ENCODE measurements around the gene KIF13A. TPM values are rescaled to one million over a fixed set of nuclear protein-coding genes. Genes with fewer than 3 reads are reported as not detected.
A peak's percentile ranks its signal among the peaks of the same experiment; 100 is the strongest.

Gene KIF13A
- total and polyA plus RNA-seq, 9 of the 15 experiments (the other 6 are each of a cell fraction or from before 2014, with no cell fraction given), result 3.6 to 44.3 (median 29.7) TPM

DNA sequence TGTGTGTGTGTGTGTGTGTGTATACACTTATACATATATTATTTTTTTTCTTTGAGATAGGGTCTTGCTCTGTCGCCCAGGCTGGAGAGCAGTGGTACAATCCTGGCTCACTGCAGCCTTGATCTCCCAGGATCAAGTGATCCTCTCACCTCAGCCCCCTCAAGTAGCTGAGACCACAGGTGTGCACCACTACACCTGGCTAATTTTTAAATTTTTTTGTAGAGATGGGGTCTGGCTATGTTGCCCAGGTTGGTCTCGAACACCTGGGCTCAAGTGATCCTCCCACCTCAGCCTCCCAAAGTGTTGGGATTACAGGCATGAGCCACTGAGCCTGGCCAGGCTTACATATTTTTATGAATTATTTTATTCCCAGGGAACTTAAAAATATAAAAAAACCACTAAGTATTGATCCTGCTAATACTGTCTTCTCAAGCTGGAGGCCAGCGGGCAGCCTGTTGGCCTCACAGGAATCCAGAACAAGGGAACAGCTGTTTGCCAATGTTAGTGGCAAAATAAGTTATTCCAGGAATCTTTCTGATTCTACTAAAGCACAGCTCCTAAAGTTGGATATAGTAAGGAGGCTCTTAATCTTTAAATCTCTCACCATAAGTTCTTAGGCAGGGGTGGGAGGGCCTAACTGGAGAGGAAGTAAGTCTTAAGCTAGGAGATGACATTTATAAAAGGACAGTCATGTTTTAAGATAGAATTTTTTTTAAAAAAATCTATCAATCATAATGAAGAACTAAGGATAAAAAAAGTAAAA, 145.2 kb downstream of the KIF13A start (continued):
- TF ChIP-seq, protein P1, sequence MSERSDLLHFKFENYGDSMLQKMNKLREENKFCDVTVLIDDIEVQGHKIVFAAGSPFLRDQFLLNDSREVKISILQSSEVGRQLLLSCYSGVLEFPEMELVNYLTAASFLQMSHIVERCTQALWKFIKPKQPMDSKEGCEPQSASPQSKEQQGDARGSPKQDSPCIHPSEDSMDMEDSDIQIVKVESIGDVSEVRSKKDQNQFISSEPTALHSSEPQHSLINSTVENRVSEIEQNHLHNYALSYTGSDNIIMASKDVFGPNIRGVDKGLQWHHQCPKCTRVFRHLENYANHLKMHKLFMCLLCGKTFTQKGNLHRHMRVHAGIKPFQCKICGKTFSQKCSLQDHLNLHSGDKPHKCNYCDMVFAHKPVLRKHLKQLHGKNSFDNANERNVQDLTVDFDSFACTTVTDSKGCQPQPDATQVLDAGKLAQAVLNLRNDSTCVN (CRISPR knock-in tag; IDR thresholded peaks at IDR 0.05), result no peak
- TF ChIP-seq CCNT2 (IDR thresholded peaks at IDR 0.05; ENCODE audit: borderline replicate concordance, extremely low read depth, insufficient read length, low read depth, low read length) (no peak), ZNF436 (CRISPR knock-in tag; IDR thresholded peaks at IDR 0.05) (no peak), DPF2 (IDR thresholded peaks at IDR 0.05) (peak; percentile 48; the same call in 1 of the 2 replicates), MEIS2 (IDR thresholded peaks at IDR 0.05; ENCODE audit: partially characterized antibody) (peak; percentile 69), ELF2 (CRISPR knock-in tag; IDR thresholded peaks at IDR 0.05) (no peak), ZNF175 (CRISPR knock-in tag; IDR thresholded peaks at IDR 0.05; ENCODE audit: low read depth) (no peak), CBX3 (IDR thresholded peaks at IDR 0.05; ENCODE audit: borderline replicate concordance in 1 of 2, low read length in 2 of 2) (no peak), ARNT (IDR thresholded peaks at IDR 0.05) (peak in 1 of 2 experiments; percentile 36; a peak in 1 of 4 replicates), HCFC1 (IDR thresholded peaks at IDR 0.05; ENCODE audit: low read depth, low read length) (no peak), ZNF507 (tag; conservative IDR thresholded peaks at IDR 0.05) (no peak), FUS (optimal IDR thresholded peaks at IDR 0.05; ENCODE audit: low read depth, low read length) (no peak), CHD4 (IDR thresholded peaks at IDR 0.05; ENCODE audit: insufficient read depth, insufficient replicate concordance, low read depth, low read length, poor library complexity, severe bottlenecking) (no peak), ZNF217 (CRISPR knock-in tag; IDR thresholded peaks at IDR 0.05) (no peak)
- TF ChIP-seq, protein P2, sequence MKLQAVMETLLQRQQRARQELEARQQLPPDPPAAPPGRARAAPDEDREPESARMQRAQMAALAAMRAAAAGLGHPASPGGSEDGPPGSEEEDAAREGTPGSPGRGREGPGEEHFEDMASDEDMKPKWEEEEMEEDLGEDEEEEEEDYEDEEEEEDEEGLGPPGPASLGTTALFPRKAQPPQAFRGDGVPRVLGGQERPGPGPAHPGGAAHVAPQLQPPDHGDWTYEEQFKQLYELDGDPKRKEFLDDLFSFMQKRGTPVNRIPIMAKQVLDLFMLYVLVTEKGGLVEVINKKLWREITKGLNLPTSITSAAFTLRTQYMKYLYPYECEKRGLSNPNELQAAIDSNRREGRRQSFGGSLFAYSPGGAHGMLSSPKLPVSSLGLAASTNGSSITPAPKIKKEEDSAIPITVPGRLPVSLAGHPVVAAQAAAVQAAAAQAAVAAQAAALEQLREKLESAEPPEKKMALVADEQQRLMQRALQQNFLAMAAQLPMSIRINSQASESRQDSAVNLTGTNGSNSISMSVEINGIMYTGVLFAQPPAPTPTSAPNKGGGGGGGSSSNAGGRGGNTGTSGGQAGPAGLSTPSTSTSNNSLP (IDR thresholded peaks at IDR 0.05; ENCODE audit: borderline replicate concordance, low read depth, low read length), result no peak
- TF ChIP-seq, protein P3, sequence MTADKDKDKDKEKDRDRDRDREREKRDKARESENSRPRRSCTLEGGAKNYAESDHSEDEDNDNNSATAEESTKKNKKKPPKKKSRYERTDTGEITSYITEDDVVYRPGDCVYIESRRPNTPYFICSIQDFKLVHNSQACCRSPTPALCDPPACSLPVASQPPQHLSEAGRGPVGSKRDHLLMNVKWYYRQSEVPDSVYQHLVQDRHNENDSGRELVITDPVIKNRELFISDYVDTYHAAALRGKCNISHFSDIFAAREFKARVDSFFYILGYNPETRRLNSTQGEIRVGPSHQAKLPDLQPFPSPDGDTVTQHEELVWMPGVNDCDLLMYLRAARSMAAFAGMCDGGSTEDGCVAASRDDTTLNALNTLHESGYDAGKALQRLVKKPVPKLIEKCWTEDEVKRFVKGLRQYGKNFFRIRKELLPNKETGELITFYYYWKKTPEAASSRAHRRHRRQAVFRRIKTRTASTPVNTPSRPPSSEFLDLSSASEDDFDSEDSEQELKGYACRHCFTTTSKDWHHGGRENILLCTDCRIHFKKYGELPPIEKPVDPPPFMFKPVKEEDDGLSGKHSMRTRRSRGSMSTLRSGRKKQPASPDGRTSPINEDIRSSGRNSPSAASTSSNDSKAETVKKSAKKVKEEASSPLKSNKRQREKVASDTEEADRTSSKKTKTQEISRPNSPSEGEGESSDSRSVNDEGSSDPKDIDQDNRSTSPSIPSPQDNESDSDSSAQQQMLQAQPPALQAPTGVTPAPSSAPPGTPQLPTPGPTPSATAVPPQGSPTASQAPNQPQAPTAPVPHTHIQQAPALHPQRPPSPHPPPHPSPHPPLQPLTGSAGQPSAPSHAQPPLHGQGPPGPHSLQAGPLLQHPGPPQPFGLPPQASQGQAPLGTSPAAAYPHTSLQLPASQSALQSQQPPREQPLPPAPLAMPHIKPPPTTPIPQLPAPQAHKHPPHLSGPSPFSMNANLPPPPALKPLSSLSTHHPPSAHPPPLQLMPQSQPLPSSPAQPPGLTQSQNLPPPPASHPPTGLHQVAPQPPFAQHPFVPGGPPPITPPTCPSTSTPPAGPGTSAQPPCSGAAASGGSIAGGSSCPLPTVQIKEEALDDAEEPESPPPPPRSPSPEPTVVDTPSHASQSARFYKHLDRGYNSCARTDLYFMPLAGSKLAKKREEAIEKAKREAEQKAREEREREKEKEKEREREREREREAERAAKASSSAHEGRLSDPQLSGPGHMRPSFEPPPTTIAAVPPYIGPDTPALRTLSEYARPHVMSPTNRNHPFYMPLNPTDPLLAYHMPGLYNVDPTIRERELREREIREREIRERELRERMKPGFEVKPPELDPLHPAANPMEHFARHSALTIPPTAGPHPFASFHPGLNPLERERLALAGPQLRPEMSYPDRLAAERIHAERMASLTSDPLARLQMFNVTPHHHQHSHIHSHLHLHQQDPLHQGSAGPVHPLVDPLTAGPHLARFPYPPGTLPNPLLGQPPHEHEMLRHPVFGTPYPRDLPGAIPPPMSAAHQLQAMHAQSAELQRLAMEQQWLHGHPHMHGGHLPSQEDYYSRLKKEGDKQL (CRISPR knock-in tag; IDR thresholded peaks at IDR 0.05; ENCODE audit: borderline replicate concordance), result no peak
- TF ChIP-seq, protein P4, sequence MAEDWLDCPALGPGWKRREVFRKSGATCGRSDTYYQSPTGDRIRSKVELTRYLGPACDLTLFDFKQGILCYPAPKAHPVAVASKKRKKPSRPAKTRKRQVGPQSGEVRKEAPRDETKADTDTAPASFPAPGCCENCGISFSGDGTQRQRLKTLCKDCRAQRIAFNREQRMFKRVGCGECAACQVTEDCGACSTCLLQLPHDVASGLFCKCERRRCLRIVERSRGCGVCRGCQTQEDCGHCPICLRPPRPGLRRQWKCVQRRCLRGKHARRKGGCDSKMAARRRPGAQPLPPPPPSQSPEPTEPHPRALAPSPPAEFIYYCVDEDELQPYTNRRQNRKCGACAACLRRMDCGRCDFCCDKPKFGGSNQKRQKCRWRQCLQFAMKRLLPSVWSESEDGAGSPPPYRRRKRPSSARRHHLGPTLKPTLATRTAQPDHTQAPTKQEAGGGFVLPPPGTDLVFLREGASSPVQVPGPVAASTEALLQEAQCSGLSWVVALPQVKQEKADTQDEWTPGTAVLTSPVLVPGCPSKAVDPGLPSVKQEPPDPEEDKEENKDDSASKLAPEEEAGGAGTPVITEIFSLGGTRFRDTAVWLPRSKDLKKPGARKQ (CRISPR knock-in tag; IDR thresholded peaks at IDR 0.05), result no peak
